PFSK-1 (cell line): ENCODE data around the gene CRADD.

ENCODE experiments used
- FOXP2 ChIP-seq: optimal IDR thresholded peaks from 2 replicates; pipeline ENCODE3; 2011; ENCODE audit warnings: borderline replicate concordance, control low read depth, inconsistent platforms; ENCODE audit not compliant: insufficient read depth; ENCODE audit errors: extremely low read length, extremely low read depth
- POLR2AphosphoS5 ChIP-seq: IDR thresholded peaks from 2 replicates; pipeline ENCODE4 v1.6.1; 2012; ENCODE audit warnings: low read depth, mild to moderate bottlenecking, control low read depth, low read length, moderate library complexity
- SIN3A ChIP-seq: IDR thresholded peaks from 2 replicates; pipeline ENCODE4 v1.6.1; 2012; ENCODE audit warnings: mild to moderate bottlenecking, low read length, moderate library complexity, borderline replicate concordance; ENCODE audit not compliant: insufficient read depth
- TAF1 ChIP-seq: IDR thresholded peaks from 2 replicates; pipeline ENCODE4 v1.6.1; 2012; ENCODE audit warnings: low read length, control low read depth, borderline replicate concordance; ENCODE audit not compliant: insufficient read depth
- TF ChIP-seq, protein P1 (sequence below), 2 experiments: IDR thresholded peaks; 2 replicates each; pipeline versions ENCODE4 v1.6.1 to v1.8.0; 2011 to 2012; ENCODE audit warnings: low read depth in 2 of 2, low read length in 2 of 2, control low read depth in 1 of 2, inconsistent platforms in 1 of 2, mild to moderate bottlenecking in 1 of 2, moderate library complexity in 1 of 2; ENCODE audit not compliant: insufficient read depth in 1 of 2

DNA sequence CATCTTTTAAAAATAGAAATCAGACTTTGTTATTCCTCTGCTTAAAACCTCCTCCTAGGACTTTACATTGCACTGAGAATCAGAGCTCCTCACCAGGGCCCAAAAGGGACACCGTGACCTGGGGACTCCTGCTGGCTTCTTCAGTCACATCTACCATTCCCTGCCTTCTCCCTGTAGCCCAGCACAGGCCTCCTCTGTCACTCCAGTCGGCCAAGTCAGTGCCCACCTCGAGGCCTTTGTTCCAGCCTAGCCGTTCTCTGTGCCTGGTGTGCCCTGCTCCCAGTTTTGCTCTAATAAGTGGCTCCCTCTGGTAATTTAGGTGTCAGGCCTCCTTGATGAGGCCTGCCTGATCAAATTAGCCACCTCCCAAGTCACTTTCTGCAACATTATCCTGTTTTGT lies 27.4 kb downstream of the CRADD start:
- no peak for TF ChIP-seq TAF1
- TF ChIP-seq, protein P1, sequence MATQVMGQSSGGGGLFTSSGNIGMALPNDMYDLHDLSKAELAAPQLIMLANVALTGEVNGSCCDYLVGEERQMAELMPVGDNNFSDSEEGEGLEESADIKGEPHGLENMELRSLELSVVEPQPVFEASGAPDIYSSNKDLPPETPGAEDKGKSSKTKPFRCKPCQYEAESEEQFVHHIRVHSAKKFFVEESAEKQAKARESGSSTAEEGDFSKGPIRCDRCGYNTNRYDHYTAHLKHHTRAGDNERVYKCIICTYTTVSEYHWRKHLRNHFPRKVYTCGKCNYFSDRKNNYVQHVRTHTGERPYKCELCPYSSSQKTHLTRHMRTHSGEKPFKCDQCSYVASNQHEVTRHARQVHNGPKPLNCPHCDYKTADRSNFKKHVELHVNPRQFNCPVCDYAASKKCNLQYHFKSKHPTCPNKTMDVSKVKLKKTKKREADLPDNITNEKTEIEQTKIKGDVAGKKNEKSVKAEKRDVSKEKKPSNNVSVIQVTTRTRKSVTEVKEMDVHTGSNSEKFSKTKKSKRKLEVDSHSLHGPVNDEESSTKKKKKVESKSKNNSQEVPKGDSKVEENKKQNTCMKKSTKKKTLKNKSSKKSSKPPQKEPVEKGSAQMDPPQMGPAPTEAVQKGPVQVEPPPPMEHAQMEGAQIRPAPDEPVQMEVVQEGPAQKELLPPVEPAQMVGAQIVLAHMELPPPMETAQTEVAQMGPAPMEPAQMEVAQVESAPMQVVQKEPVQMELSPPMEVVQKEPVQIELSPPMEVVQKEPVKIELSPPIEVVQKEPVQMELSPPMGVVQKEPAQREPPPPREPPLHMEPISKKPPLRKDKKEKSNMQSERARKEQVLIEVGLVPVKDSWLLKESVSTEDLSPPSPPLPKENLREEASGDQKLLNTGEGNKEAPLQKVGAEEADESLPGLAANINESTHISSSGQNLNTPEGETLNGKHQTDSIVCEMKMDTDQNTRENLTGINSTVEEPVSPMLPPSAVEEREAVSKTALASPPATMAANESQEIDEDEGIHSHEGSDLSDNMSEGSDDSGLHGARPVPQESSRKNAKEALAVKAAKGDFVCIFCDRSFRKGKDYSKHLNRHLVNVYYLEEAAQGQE (IDR thresholded peaks at IDR 0.05; ENCODE audit: insufficient read depth in 1 of 2, low read depth in 2 of 2, low read length in 2 of 2): no peak
- no peak for TF ChIP-seq POLR2AphosphoS5
- no peak for TF ChIP-seq SIN3A
- TF ChIP-seq FOXP2: no peak
